GM23338 (cell line): ENCODE data around the gene CYP1A2.

Source experiments
- CREB1 ChIP-seq: fragments of 250-450 bp; sonication (Bioruptor Pico); IDR thresholded peaks from 2 replicates; pipeline ENCODE4 v1.5.0; 2020; ENCODE audit warnings: low read depth, mild to moderate bottlenecking, moderate library complexity
- CTCF ChIP-seq, 2 experiments: fragments of 200-600 bp in 1 of 2; sonication (generic) in 1 of 2; conservative IDR thresholded peaks; 2 replicates each; pipeline versions ENCODE4 v1.5.1 to v1.6.1; 2016 to 2017; ENCODE audit warnings: antibody characterized with exemption in 2 of 2, low read depth in 2 of 2, mild to moderate bottlenecking in 2 of 2, moderate library complexity in 1 of 2
- ETS1 ChIP-seq: IDR thresholded peaks from 2 replicates; pipeline ENCODE4 v1.6.1; 2016; ENCODE audit warnings: antibody characterized with exemption
- EZH2 ChIP-seq: fragments of 200-600 bp; sonication (generic); IDR thresholded peaks from one replicate; pipeline ENCODE4 v1.8.0; 2017; ENCODE audit warnings: antibody characterized with exemption, mild to moderate bottlenecking, low read depth; ENCODE audit not compliant: unreplicated experiment
- EZH2phosphoT487 ChIP-seq: fragments of 200-600 bp; sonication (generic); IDR thresholded peaks from one replicate; pipeline ENCODE4 v1.8.1; 2018; ENCODE audit warnings: antibody characterized with exemption; ENCODE audit not compliant: unreplicated experiment
- POLR2AphosphoS5 ChIP-seq: IDR thresholded peaks from 2 replicates; pipeline ENCODE4 v1.6.1; 2016; ENCODE audit warnings: antibody characterized with exemption, low read depth
- REST ChIP-seq: IDR thresholded peaks from one replicate; pipeline ENCODE4 v1.6.1; 2018; ENCODE audit warnings: antibody characterized with exemption; ENCODE audit not compliant: unreplicated experiment
- ZNF114 ChIP-seq: fragments of 250-450 bp; sonication (Bioruptor Pico); IDR thresholded peaks from 2 replicates; pipeline ENCODE4 v1.5.0; 2020; ENCODE audit warnings: mild to moderate bottlenecking, moderate library complexity

DNA sequence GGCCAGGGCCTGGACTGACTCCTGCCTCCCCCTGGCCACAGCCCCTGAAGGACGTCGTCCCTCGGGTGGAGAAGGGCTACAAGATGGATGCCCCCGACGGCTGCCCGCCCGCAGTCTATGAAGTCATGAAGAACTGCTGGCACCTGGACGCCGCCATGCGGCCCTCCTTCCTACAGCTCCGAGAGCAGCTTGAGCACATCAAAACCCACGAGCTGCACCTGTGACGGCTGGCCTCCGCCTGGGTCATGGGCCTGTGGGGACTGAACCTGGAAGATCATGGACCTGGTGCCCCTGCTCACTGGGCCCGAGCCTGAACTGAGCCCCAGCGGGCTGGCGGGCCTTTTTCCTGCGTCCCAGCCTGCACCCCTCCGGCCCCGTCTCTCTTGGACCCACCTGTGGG, 53.6 kb downstream of the CYP1A2 start:
- TF ChIP-seq CREB1 (CRISPR knock-in tag) (no peak), CTCF (conservative IDR thresholded peaks at IDR 0.05; ENCODE audit: low read depth in 2 of 2) (no peak), REST (no peak), POLR2AphosphoS5 (no peak), EZH2phosphoT487 (no peak), EZH2 (no peak), ETS1 (no peak), ZNF114 (CRISPR knock-in tag) (no peak)
